Trophoblast cell (in vitro differentiated cells and primary cell): ENCODE data around the gene MED25.

Experiments
- DNase-seq, 2 donors: peaks; one replicate each; pipeline ENCODE4 v3.0.0-alpha.2; 2016
- H2AFZ ChIP-seq: 2 replicates; pipeline ENCODE4 v1.6.1; 2013; ENCODE audit warnings: low read length, moderate library complexity, mild to moderate bottlenecking; ENCODE audit not compliant: insufficient read depth, poor library complexity
- H2AK5ac ChIP-seq: 2 replicates; pipeline ENCODE4 v1.6.1; 2013; ENCODE audit warnings: mild to moderate bottlenecking, low read length
- H2BK120ac ChIP-seq: 2 replicates; pipeline ENCODE4 v1.6.1; 2013; ENCODE audit warnings: low read length, mild to moderate bottlenecking, moderate library complexity; ENCODE audit not compliant: insufficient read depth, poor library complexity
- H2BK12ac ChIP-seq: 2 replicates; pipeline ENCODE4 v1.6.1; 2013; ENCODE audit warnings: mild to moderate bottlenecking, low read length, moderate library complexity
- H2BK5ac ChIP-seq: 2 replicates; pipeline ENCODE4 v1.6.1; 2013; ENCODE audit warnings: low read length, low read depth, moderate library complexity, mild to moderate bottlenecking; ENCODE audit not compliant: poor library complexity
- H3K14ac ChIP-seq: 2 replicates; pipeline ENCODE4 v1.6.1; 2013; ENCODE audit warnings: mild to moderate bottlenecking, low read length
- H3K18ac ChIP-seq: 2 replicates; pipeline ENCODE4 v1.6.1; 2013; ENCODE audit warnings: mild to moderate bottlenecking, low read length
- H3K23ac ChIP-seq: 2 replicates; pipeline ENCODE4 v1.6.1; 2013; ENCODE audit warnings: low read length
- H3K27ac ChIP-seq: 2 replicates; pipeline ENCODE4 v1.5.1; 2013; ENCODE audit warnings: low read depth, mild to moderate bottlenecking, inconsistent platforms, low read length, moderate library complexity
- H3K27me3 ChIP-seq: 2 replicates; pipeline ENCODE4 v1.6.1; 2013; ENCODE audit warnings: inconsistent platforms, mild to moderate bottlenecking, low read length, moderate library complexity; ENCODE audit not compliant: insufficient read depth
- H3K36me3 ChIP-seq, 2 experiments: 1 replicate in 1 of 2; 2 replicates in 1 of 2; pipeline ENCODE4 v1.6.1; 2013; ENCODE audit warnings: low read length in 2 of 2, mild to moderate bottlenecking in 2 of 2, moderate library complexity in 1 of 2; ENCODE audit not compliant: insufficient read depth in 2 of 2, control insufficient read depth in 1 of 2
- H3K4ac ChIP-seq: 2 replicates; pipeline ENCODE4 v1.6.1; 2013; ENCODE audit warnings: low read depth, mild to moderate bottlenecking, low read length, moderate library complexity
- H3K4me1 ChIP-seq, 2 experiments: 1 replicate in 1 of 2; 2 replicates in 1 of 2; pipeline ENCODE4 v1.6.1; 2013; ENCODE audit warnings: low read length in 2 of 2, mild to moderate bottlenecking in 2 of 2, moderate library complexity in 1 of 2; ENCODE audit not compliant: insufficient read depth in 2 of 2, control insufficient read depth in 1 of 2
- H3K4me2 ChIP-seq: 2 replicates; pipeline ENCODE4 v1.6.1; 2013; ENCODE audit warnings: inconsistent platforms, mild to moderate bottlenecking, low read length, moderate library complexity
- H3K4me3 ChIP-seq: 2 replicates; pipeline ENCODE4 v1.5.1; 2013; ENCODE audit warnings: mild to moderate bottlenecking, low read depth, low read length, inconsistent platforms
- H3K79me1 ChIP-seq: one replicate; pipeline ENCODE4 v1.6.1; 2013; ENCODE audit warnings: low read length
- H3K79me2 ChIP-seq: 2 replicates; pipeline ENCODE4 v1.6.1; 2013; ENCODE audit warnings: low read length, mild to moderate bottlenecking; ENCODE audit not compliant: control insufficient read depth, insufficient read depth, poor library complexity
- H3K9ac ChIP-seq: 2 replicates; pipeline ENCODE4 v1.6.1; 2013; ENCODE audit warnings: mild to moderate bottlenecking, low read length
- H3K9me3 ChIP-seq: 2 replicates; pipeline ENCODE4 v1.6.1; 2013; ENCODE audit warnings: low read depth, mild to moderate bottlenecking, control low read depth, inconsistent platforms, low read length; ENCODE audit not compliant: insufficient read depth
- H4K12ac ChIP-seq: 2 replicates; pipeline ENCODE4 v1.6.1; 2013; ENCODE audit warnings: low read depth, mild to moderate bottlenecking, low read length, moderate library complexity
- H4K8ac ChIP-seq: 2 replicates; pipeline ENCODE4 v1.6.1; 2013; ENCODE audit warnings: low read depth, mild to moderate bottlenecking, low read length, moderate library complexity
- H4K91ac ChIP-seq: one replicate; pipeline ENCODE4 v1.6.1; 2013; ENCODE audit warnings: low read depth, mild to moderate bottlenecking, low read length, moderate library complexity
- WGBS: extraction: QIAGEN DNeasy Blood & Tissue Kit; methylation state at CpG from one replicate; pipeline ENCODE4 v1.1.7; 2013; ENCODE audit warnings: missing lambda C conversion rate; ENCODE audit not compliant: insufficient read length, insufficient coverage; ENCODE audit errors: extremely low coverage; 5-methylcytosine and 5-hydroxymethylcytosine counted together

The MED25 gene

GRCh38 chr19:49881186-49881585 is 63.1 kb downstream of the MED25 start:
- DNase-seq: no peak
- H3K18ac ChIP-seq: no peak overlapping the region
- peaks cover 5% of the 10 kb centered on the region for H3K9me3 ChIP-seq
- no peak overlapping the region for H3K4me3 ChIP-seq
- no peak overlapping the region for H4K91ac ChIP-seq
- no CpG with 5 or more reads among the region's 17 CpGs for WGBS
- H3K23ac ChIP-seq: no peak overlapping the region
- no peak overlapping the region for H4K8ac ChIP-seq
- H3K14ac ChIP-seq: no peak overlapping the region
- H3K4me1 ChIP-seq: peaks cover 0 to 5% of the 10 kb centered on the region in 2 experiments
- no peak overlapping the region for H4K12ac ChIP-seq
- H2AK5ac ChIP-seq: no peak overlapping the region
- H2BK5ac ChIP-seq: no peak overlapping the region
- peaks cover 13% of the 10 kb centered on the region for H3K79me1 ChIP-seq
- H3K9ac ChIP-seq: no peak overlapping the region
- H3K36me3 ChIP-seq: peaks cover 53 to 54% of the 10 kb centered on the region in 2 experiments
- peaks cover 10% of the 10 kb centered on the region for H3K79me2 ChIP-seq
- H2AFZ ChIP-seq: no peak overlapping the region
- H3K27me3 ChIP-seq: no peaks in the 10 kb centered on the region
- no peak overlapping the region for H3K4me2 ChIP-seq
- H3K27ac ChIP-seq: no peak overlapping the region
- H2BK12ac ChIP-seq: no peak overlapping the region
- H3K4ac ChIP-seq: no peak overlapping the region
- H2BK120ac ChIP-seq: no peak overlapping the region

GRCh38 chr19:49881672-49882394 is 63.7 kb downstream of the MED25 start:
- Histone ChIP-seq H2BK120ac (no peak overlapping the region), H3K27ac (no peak overlapping the region), H3K23ac (no peak overlapping the region), H3K4me1 (peaks cover 0 to 5% of the 10 kb centered on the region in 2 experiments), H2AK5ac (no peak overlapping the region), H3K79me2 (peaks cover 6% of the 10 kb centered on the region), H3K18ac (no peak overlapping the region), H3K79me1 (peaks cover 8% of the 10 kb centered on the region), H2BK12ac (no peak overlapping the region), H4K8ac (no peak overlapping the region), H3K27me3 (no peaks in the 10 kb centered on the region), H3K9ac (no peak overlapping the region), H3K36me3 (peaks cover 53 to 54% of the 10 kb centered on the region in 2 experiments), H4K91ac (no peak overlapping the region), H4K12ac (no peak overlapping the region), H2BK5ac (no peak overlapping the region), H3K4me3 (no peak overlapping the region), H3K4me2 (no peak overlapping the region), H3K14ac (no peak overlapping the region), H3K4ac (no peak overlapping the region), H2AFZ (no peak overlapping the region), H3K9me3 (peaks cover 5% of the 10 kb centered on the region)
- WGBS: no CpG with 5 or more reads among the region's 31 CpGs
- no peak for DNase-seq

- H2BK5ac ChIP-seq: no peak overlapping the region
- peaks cover 0 to 5% of the 10 kb centered on the region in 2 experiments for H3K4me1 ChIP-seq
- no peak overlapping the region for H3K9ac ChIP-seq
- no peak overlapping the region for H2BK12ac ChIP-seq
- H3K27ac ChIP-seq: no peak overlapping the region
- no peak overlapping the region for H2AK5ac ChIP-seq
- no peak overlapping the region for H4K8ac ChIP-seq
- H3K27me3 ChIP-seq: no peaks in the 10 kb centered on the region
- H3K36me3 ChIP-seq: peaks cover 56 to 59% of the 10 kb centered on the region in 2 experiments
- H3K4ac ChIP-seq: no peak overlapping the region
- no peak overlapping the region for H4K91ac ChIP-seq
- no peak overlapping the region for H3K14ac ChIP-seq
- H3K79me2 ChIP-seq: peaks cover 2% of the 10 kb centered on the region
- H4K12ac ChIP-seq: no peak overlapping the region
- H3K4me2 ChIP-seq: no peak overlapping the region
- DNase-seq: no peak
- no peak overlapping the region for H3K18ac ChIP-seq
- peaks cover 3% of the 10 kb centered on the region for H3K79me1 ChIP-seq
- H3K23ac ChIP-seq: no peak overlapping the region
- H2BK120ac ChIP-seq: no peak overlapping the region
- peaks cover 5% of the 10 kb centered on the region for H3K9me3 ChIP-seq
- no peak overlapping the region for H2AFZ ChIP-seq
- no peak overlapping the region for H3K4me3 ChIP-seq
- no CpG with 5 or more reads among the region's 14 CpGs for WGBS
These were observed 64.6 kb downstream of the MED25 start for GRCh38 chr19:49882643-49883042.

GRCh38 chr19:49883094-49883493 is 65.0 kb downstream of the MED25 start:
- no peak overlapping the region for H2AFZ ChIP-seq
- H3K4me1 ChIP-seq: peaks cover 0 to 5% of the 10 kb centered on the region in 2 experiments
- no peak overlapping the region for H2BK5ac ChIP-seq
- peaks cover 56 to 59% of the 10 kb centered on the region in 2 experiments for H3K36me3 ChIP-seq
- no peak overlapping the region for H3K14ac ChIP-seq
- no peak overlapping the region for H3K4me3 ChIP-seq
- H2AK5ac ChIP-seq: no peak overlapping the region
- no peak overlapping the region for H2BK120ac ChIP-seq
- DNase-seq: no peak
- no peak overlapping the region for H4K91ac ChIP-seq
- peaks cover under 1% of the 10 kb centered on the region for H3K79me1 ChIP-seq
- no peak overlapping the region for H3K4me2 ChIP-seq
- no peak overlapping the region for H3K23ac ChIP-seq
- H3K18ac ChIP-seq: no peak overlapping the region
- WGBS: no CpG with 5 or more reads among the region's 5 CpGs
- H3K79me2 ChIP-seq: peaks cover under 1% of the 10 kb centered on the region
- no peak overlapping the region for H3K9ac ChIP-seq
- no peaks in the 10 kb centered on the region for H3K27me3 ChIP-seq
- H2BK12ac ChIP-seq: no peak overlapping the region
- peaks cover 5% of the 10 kb centered on the region for H3K9me3 ChIP-seq
- H3K27ac ChIP-seq: no peak overlapping the region
- H4K12ac ChIP-seq: no peak overlapping the region
- H4K8ac ChIP-seq: no peak overlapping the region
- no peak overlapping the region for H3K4ac ChIP-seq
